COLO668 (cell line): ENCODE data around the gene ZBTB1.
A peak's percentile ranks its signal among the peaks of the same experiment; 100 is the strongest.

Experiments
- DNase-seq: peaks from one replicate; lab custom pipeline; 2025; ENCODE audit not compliant: unreplicated experiment; lab: John Stamatoyannopoulos, UW

Gene ZBTB1, protein sequence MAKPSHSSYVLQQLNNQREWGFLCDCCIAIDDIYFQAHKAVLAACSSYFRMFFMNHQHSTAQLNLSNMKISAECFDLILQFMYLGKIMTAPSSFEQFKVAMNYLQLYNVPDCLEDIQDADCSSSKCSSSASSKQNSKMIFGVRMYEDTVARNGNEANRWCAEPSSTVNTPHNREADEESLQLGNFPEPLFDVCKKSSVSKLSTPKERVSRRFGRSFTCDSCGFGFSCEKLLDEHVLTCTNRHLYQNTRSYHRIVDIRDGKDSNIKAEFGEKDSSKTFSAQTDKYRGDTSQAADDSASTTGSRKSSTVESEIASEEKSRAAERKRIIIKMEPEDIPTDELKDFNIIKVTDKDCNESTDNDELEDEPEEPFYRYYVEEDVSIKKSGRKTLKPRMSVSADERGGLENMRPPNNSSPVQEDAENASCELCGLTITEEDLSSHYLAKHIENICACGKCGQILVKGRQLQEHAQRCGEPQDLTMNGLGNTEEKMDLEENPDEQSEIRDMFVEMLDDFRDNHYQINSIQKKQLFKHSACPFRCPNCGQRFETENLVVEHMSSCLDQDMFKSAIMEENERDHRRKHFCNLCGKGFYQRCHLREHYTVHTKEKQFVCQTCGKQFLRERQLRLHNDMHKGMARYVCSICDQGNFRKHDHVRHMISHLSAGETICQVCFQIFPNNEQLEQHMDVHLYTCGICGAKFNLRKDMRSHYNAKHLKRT

DNA sequence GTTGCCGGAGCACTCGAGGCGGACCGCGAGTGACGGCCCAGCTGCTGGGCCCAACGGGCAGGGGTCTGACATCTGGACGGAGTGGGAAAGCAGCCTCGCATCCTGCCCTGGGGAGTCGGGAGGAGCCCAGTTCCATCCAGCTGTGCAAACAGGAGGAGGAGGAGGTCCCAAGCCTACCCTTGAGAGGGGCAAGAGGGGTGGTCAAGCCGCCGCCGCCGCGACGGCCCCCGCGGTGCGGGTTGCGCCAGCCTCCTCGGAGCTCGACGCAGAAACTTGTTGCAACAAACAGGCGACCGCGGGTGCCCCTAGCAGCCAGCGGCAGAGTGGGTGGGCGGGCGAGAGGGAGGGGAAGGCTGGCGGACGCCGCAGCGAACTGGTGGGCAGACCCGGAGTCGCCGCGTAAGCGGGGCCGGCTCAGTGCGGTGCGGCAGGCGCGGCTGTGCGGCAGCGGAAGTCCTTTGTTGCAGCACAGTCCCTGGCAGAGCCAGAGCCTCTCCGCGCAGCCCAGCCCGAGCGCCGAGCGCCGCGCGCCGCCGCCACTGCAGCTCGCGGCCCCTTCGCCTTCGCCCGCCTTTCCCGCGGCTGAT lies at the start of gene ZBTB1:
ZBTB1 (plus strand) TSS at position 461 of the 587 bp plus-strand sequence. CDS start 16,735 bp downstream, outside the sequence.
- DNase-seq = peak; percentile 95

GRCh38 chr14:64459405-64460136 lies 45.0 kb upstream of the ZBTB1 start:
- no peak for DNase-seq

- DNase-seq = no peak
Measured at GRCh38 chr14:64461221-64461620, 43.3 kb upstream of the ZBTB1 start.

DNA sequence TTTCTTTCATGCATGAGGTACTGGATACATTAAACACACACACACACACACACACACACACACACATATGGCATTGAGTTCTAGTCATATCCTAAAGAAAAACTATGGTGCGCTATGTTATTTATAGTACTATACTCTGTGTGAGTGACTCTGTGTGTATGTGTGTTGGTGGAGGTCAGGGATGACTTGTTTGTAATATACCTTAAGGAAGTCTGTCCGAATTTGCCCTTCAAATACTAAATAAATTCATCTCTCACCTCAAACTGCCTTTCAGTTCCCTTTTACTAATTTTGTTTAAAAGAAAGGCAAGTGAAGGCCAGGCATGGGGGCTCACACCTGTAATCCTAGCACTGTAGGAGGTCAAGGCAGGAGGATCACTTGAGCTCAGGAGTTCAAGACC lies 41.4 kb upstream of the ZBTB1 start:
- DNase-seq = no peak

- DNase-seq = no peak
Measured at GRCh38 chr14:64463873-64464272, 40.7 kb upstream of the ZBTB1 start.

DNA sequence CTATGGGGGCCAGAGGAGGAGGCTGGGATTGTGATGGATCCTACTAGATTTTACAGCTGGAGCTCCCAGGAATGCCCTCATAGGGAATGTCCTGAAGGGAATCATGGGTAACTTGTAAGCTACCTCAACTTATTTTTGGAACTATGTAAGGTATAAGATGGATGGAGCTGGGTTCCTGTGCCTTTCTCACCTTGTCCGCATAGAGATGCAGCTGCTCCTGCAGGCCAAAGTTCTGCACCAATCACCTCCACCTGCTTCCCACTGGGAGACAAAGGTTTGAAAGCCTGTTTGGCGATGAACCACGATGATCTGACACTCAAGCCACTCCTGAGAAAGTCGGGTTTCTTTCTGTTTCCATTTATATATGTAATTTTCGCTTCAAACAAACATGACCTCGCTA lies 39.9 kb upstream of the ZBTB1 start:
- peak; percentile 47 for DNase-seq

- DNase-seq = peak; percentile 84
Measured at GRCh38 chr14:64465191-64465822, 39.3 kb upstream of the ZBTB1 start, which contains the start of gene AKAP5. Gene AKAP5 (plus strand): TSS chr14:64465499. CDS start chr14:64468395, 2,896 bp downstream.

GRCh38 chr14:64465831-64466554 lies 38.6 kb upstream of the ZBTB1 start:
- DNase-seq = no peak

DNA sequence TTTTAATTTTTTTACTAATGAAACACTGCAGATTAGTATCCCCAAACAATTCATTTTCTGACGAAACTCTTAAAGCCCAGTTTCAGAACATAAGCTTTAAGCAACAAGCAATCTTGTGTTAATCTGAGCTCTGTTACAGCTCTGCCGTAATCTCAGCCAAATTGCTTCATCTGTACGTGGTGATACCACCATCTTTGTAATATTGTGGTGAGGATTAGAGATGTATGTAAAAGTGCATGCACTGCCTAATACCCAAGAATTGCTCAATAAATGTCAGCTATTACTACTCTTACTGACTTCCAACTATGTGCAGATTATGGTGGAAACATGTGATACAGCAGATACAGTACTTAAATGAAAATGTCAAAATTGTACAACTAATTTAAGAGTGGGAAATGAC lies 37.5 kb upstream of the ZBTB1 start:
- no peak for DNase-seq

GRCh38 chr14:64467566-64467965 lies 37.0 kb upstream of the ZBTB1 start:
- no peak for DNase-seq

- no peak for DNase-seq
Measured at GRCh38 chr14:64468451-64468850, 36.1 kb upstream of the ZBTB1 start.

DNA sequence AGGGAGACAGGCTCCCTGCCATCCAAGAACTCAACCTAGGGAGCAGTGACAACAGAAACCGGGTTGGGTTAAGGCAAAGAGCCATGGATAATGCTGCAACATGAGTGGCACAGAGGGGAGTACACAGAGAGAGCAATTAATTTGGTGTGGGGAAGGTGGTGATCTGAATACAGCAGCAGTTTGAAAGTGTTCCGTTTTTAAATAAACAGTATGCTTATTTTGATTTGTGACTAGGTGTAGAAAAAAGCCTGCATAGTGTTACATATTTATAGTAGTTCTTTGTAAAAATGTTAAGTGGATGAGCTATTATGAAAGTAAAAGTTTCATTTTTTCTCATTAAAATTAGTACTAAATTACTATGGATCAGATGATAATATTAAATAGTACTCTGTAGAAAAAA lies 30.5 kb upstream of the ZBTB1 start:
- no peak for DNase-seq

DNA sequence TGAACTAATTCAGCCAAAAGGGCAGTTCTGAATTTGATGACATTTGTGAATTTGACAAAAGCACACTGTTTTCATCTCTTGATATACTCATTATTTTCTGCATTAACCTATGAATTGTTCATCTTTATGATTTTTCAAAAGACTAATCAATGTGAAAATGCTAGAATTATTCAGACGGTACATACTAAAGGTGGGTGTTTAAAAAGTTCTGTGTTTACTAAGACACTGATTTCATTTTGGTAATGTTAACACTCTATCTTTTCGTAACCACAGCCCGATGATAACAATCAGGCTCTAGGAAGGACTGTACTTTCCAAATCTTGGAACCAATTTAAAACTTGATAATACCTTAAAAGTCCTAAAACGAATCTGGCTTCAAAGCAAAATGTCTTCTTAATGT lies 29.9 kb upstream of the ZBTB1 start:
- DNase-seq = no peak

DNA sequence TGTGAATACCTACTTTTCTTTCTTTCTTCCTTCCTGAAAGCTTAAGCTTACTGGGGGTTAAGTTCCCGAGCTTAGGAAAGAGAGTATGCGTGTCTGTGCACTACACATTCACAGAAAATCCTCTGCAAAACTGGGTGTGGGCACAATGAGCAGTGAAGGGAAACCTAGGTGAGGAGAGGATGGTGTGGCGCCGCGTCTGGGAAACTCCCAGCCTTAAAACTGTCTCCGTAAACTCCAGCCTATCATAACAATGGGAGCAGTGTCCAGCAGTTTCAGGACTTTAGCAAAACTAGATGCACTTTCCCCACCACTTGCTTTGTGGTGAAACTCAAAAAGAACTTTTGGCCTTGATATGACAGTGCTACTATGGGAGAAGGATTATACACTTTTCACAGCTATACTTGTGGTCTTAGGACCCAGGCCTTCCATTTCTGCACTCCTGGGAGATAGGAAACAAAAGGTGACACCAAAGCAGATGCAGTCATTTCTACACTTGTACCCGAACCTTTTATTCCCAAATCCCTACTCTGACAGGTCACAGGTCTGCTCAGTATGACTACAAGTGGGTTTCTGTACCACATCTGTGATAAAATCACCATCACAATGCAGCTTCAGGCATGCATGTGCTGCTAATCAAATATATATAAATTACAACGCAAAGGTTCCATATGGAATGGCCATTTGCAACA lies 28.8 kb upstream of the ZBTB1 start:
- DNase-seq = no peak

GRCh38 chr14:64476438-64476837 lies 28.1 kb upstream of the ZBTB1 start:
- DNase-seq = no peak

- DNase-seq = no peak
Measured at GRCh38 chr14:64478634-64479250, 25.8 kb upstream of the ZBTB1 start.

- DNase-seq = no peak
Measured at GRCh38 chr14:64488590-64489099, 15.9 kb upstream of the ZBTB1 start.

GRCh38 chr14:64491637-64492036 lies 12.9 kb upstream of the ZBTB1 start:
- DNase-seq = no peak

GRCh38 chr14:64493455-64493854 lies 11.1 kb upstream of the ZBTB1 start:
- DNase-seq = no peak
